H9 (cell line): ENCODE data around the gene PER2. TPM values are rescaled to one million over a fixed set of nuclear protein-coding genes. Genes with fewer than 3 reads are reported as not detected.
A peak's percentile ranks its signal among the peaks of the same experiment; 100 is the strongest.

Experiments
- DNase-seq: peaks from one replicate; pipeline ENCODE4 v3.0.0-alpha.2; 2017
- H2AFZ ChIP-seq: one replicate; pipeline ENCODE4 v1.6.1; 2013; ENCODE audit warnings: mild to moderate bottlenecking, low read length, control low read depth, moderate library complexity
- H2AK5ac ChIP-seq: 2 replicates; pipeline ENCODE4 v1.6.1; 2013; ENCODE audit warnings: low read length, control low read depth, mixed read lengths; ENCODE audit not compliant: insufficient read length
- H2BK120ac ChIP-seq: one replicate; pipeline ENCODE4 v1.6.1; 2013; ENCODE audit warnings: low read depth, mild to moderate bottlenecking, low read length, control low read depth, inconsistent platforms; ENCODE audit not compliant: poor library complexity, severe bottlenecking
- H2BK12ac ChIP-seq: 2 replicates; pipeline ENCODE4 v1.6.1; 2013; ENCODE audit warnings: low read length, control low read depth, mixed read lengths, low read depth; ENCODE audit not compliant: insufficient read length
- H2BK15ac ChIP-seq: 2 replicates; pipeline ENCODE4 v1.6.1; 2013; ENCODE audit warnings: low read depth, low read length, control low read depth
- H2BK20ac ChIP-seq: one replicate; pipeline ENCODE4 v1.6.1; 2013; ENCODE audit warnings: low read depth, mild to moderate bottlenecking, low read length, control low read depth, inconsistent platforms; ENCODE audit not compliant: poor library complexity, severe bottlenecking
- H2BK5ac ChIP-seq: 2 replicates; pipeline ENCODE4 v1.6.1; 2013; ENCODE audit warnings: low read length, control low read depth, mixed read lengths; ENCODE audit not compliant: insufficient read length
- H3K14ac ChIP-seq: 2 replicates; pipeline ENCODE4 v1.6.1; 2013; ENCODE audit warnings: low read length, control low read depth; ENCODE audit not compliant: insufficient read depth
- H3K18ac ChIP-seq: 2 replicates; pipeline ENCODE4 v1.6.1; 2013; ENCODE audit warnings: low read depth, mild to moderate bottlenecking, mixed read lengths, low read length, control low read depth; ENCODE audit not compliant: insufficient read length
- H3K23ac ChIP-seq: 2 replicates; pipeline ENCODE4 v1.6.1; 2013; ENCODE audit warnings: low read length, control low read depth, mixed read lengths, low read depth; ENCODE audit not compliant: insufficient read length
- H3K23me2 ChIP-seq: 2 replicates; pipeline ENCODE4 v1.6.1; 2013; ENCODE audit warnings: low read depth, mild to moderate bottlenecking, mixed read lengths, low read length, control low read depth; ENCODE audit not compliant: insufficient read length, poor library complexity, severe bottlenecking
- H3K27ac ChIP-seq: 2 replicates; pipeline ENCODE4 v1.5.1; 2013; ENCODE audit warnings: low read length, control low read depth, mixed read lengths, low read depth; ENCODE audit not compliant: insufficient read length
- H3K27me3 ChIP-seq: 2 replicates; pipeline ENCODE4 v1.6.1; 2013; ENCODE audit warnings: low read length, control low read depth, inconsistent platforms; ENCODE audit not compliant: insufficient read depth
- H3K4ac ChIP-seq: 2 replicates; pipeline ENCODE4 v1.6.1; 2013; ENCODE audit warnings: low read depth, mild to moderate bottlenecking, control low read depth, inconsistent platforms, low read length, moderate library complexity
- H3K4me1 ChIP-seq: 2 replicates; pipeline ENCODE4 v1.6.1; 2013; ENCODE audit warnings: low read length, control low read depth, inconsistent platforms; ENCODE audit not compliant: insufficient read depth
- H3K4me2 ChIP-seq: 2 replicates; pipeline ENCODE4 v1.6.1; 2013; ENCODE audit warnings: low read length, control low read depth, mixed read lengths; ENCODE audit not compliant: insufficient read length, insufficient read depth
- H3K56ac ChIP-seq: 2 replicates; pipeline ENCODE4 v1.6.1; 2013; ENCODE audit warnings: low read depth, mild to moderate bottlenecking, mixed read lengths, low read length, control low read depth; ENCODE audit not compliant: insufficient read length
- H3K79me1 ChIP-seq: 2 replicates; pipeline ENCODE4 v1.6.1; 2013; ENCODE audit warnings: low read depth, mild to moderate bottlenecking, moderate library complexity, low read length, control low read depth, inconsistent platforms; ENCODE audit not compliant: insufficient read depth, poor library complexity, severe bottlenecking
- H3K79me2 ChIP-seq: 2 replicates; pipeline ENCODE4 v1.6.1; 2013; ENCODE audit warnings: low read length, control low read depth, inconsistent platforms; ENCODE audit not compliant: insufficient read depth
- H3K9ac ChIP-seq: 2 replicates; pipeline ENCODE4 v1.6.1; 2013; ENCODE audit warnings: low read length, control low read depth, mixed read lengths; ENCODE audit not compliant: insufficient read length; ENCODE audit errors: extremely low read depth
- H3K9me3 ChIP-seq: one replicate; pipeline ENCODE4 v1.6.1; 2013; ENCODE audit warnings: low read depth, low read length, inconsistent platforms; ENCODE audit not compliant: control insufficient read depth
- H3T11ph ChIP-seq: one replicate; pipeline ENCODE4 v1.6.1; 2013; ENCODE audit warnings: mild to moderate bottlenecking, low read length, control low read depth, inconsistent platforms
- H4K20me1 ChIP-seq: one replicate; pipeline ENCODE4 v1.6.1; 2013; ENCODE audit not compliant: control insufficient read depth, insufficient read length, insufficient read depth
- H4K5ac ChIP-seq: 2 replicates; pipeline ENCODE4 v1.6.1; 2013; ENCODE audit warnings: low read depth, mild to moderate bottlenecking, mixed read lengths, low read length, control low read depth; ENCODE audit not compliant: insufficient read length
- H4K8ac ChIP-seq: replicated peaks from 2 replicates; pipeline ENCODE4 v1.6.1; 2013; ENCODE audit warnings: low read length, control low read depth, mixed read lengths, low read depth; ENCODE audit not compliant: insufficient read length
- H4K91ac ChIP-seq: 2 replicates; pipeline ENCODE4 v1.6.1; 2013; ENCODE audit warnings: low read depth, mild to moderate bottlenecking, moderate library complexity, mixed read lengths, low read length, control low read depth; ENCODE audit not compliant: insufficient read length
- H3K27ac Mint-ChIP-seq, 3 experiments: 2 replicates in 2 of 3; 3 replicates in 1 of 3; pipeline ENCODE4 v1.8.0; 2020 to 2021; ENCODE audit warnings: mixed read lengths in 3 of 3, mild to moderate bottlenecking in 1 of 3, moderate library complexity in 1 of 3
- H3K27me3 Mint-ChIP-seq: 2 replicates; pipeline ENCODE4 v1.8.0; 2021; ENCODE audit warnings: low read depth, mild to moderate bottlenecking, moderate library complexity, mixed read lengths
- H3K36me3 Mint-ChIP-seq, 3 experiments: 2 replicates in 2 of 3; 3 replicates in 1 of 3; pipeline ENCODE4 v1.8.0; 2020 to 2021; ENCODE audit warnings: low read depth in 3 of 3, mixed read lengths in 3 of 3; ENCODE audit not compliant: insufficient read depth in 1 of 3
- H3K4me1 Mint-ChIP-seq, 2 experiments: 2 replicates each; pipeline ENCODE4 v1.8.0; 2020; ENCODE audit warnings: mixed read lengths in 2 of 2
- H3K4me3 Mint-ChIP-seq, 2 experiments: 2 replicates in 1 of 2; 3 replicates in 1 of 2; pipeline ENCODE4 v1.8.0; 2020 to 2021; ENCODE audit warnings: mild to moderate bottlenecking in 2 of 2, mixed read lengths in 2 of 2, moderate library complexity in 1 of 2
- H3K9me3 Mint-ChIP-seq, 2 experiments: 2 replicates in 1 of 2; 3 replicates in 1 of 2; pipeline ENCODE4 v1.8.0; 2020; ENCODE audit warnings: mild to moderate bottlenecking in 2 of 2, mixed read lengths in 2 of 2, moderate library complexity in 1 of 2
- WGBS: extraction: QIAGEN DNeasy Blood & Tissue Kit; methylation state at CpG from one replicate; pipeline ENCODE4 v1.1.7; 2013; ENCODE audit warnings: missing lambda C conversion rate, low lambda C conversion rate, mixed read lengths; ENCODE audit not compliant: insufficient read length; ENCODE audit errors: extremely low coverage; 5-methylcytosine and 5-hydroxymethylcytosine counted together
- total RNA-seq: library from RNA; stranded (reverse); gene quantifications from 2 replicates; pipeline ENCODE4 v1.2.1, GENCODE V29; 2021
- TF ChIP-seq, protein P1 (sequence below): fragments of 200-600 bp; sonication (generic); conservative IDR thresholded peaks from 3 replicates; pipeline ENCODE4 v1.8.0; 2021; ENCODE audit warnings: antibody characterized with exemption, mild to moderate bottlenecking

PER2 gene
- total RNA-seq, 1 experiment from 2014 or later = 12.9 TPM

- peak overlapping the region; percentile 39 for H3K9ac ChIP-seq
- TF ChIP-seq, protein P1, sequence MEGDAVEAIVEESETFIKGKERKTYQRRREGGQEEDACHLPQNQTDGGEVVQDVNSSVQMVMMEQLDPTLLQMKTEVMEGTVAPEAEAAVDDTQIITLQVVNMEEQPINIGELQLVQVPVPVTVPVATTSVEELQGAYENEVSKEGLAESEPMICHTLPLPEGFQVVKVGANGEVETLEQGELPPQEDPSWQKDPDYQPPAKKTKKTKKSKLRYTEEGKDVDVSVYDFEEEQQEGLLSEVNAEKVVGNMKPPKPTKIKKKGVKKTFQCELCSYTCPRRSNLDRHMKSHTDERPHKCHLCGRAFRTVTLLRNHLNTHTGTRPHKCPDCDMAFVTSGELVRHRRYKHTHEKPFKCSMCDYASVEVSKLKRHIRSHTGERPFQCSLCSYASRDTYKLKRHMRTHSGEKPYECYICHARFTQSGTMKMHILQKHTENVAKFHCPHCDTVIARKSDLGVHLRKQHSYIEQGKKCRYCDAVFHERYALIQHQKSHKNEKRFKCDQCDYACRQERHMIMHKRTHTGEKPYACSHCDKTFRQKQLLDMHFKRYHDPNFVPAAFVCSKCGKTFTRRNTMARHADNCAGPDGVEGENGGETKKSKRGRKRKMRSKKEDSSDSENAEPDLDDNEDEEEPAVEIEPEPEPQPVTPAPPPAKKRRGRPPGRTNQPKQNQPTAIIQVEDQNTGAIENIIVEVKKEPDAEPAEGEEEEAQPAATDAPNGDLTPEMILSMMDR = no peak
- no peak overlapping the region for H2BK120ac ChIP-seq
- no peak overlapping the region for H2AK5ac ChIP-seq
- no peak overlapping the region for H3K27ac ChIP-seq
- peaks cover 8% of the 10 kb centered on the region for H3K23me2 ChIP-seq
- H2BK20ac ChIP-seq = no peak overlapping the region
- peak overlapping the region in 2 of 3 experiments; percentile 49 to 95; a peak in 3 of 7 replicates for H3K27ac Mint-ChIP-seq
- H3K36me3 Mint-ChIP-seq = peaks cover 3 to 10% (median 8%) of the 10 kb centered on the region in 3 experiments; a peak in 6 of 7 replicates
- H2AFZ ChIP-seq = no peak overlapping the region
- no peak overlapping the region for H2BK5ac ChIP-seq
- peaks cover 7 to 11% of the 10 kb centered on the region in 2 experiments for H3K4me1 Mint-ChIP-seq
- H3K18ac ChIP-seq = no peak overlapping the region
- H3K27me3 Mint-ChIP-seq = peaks cover 11% of the 10 kb centered on the region
- H3K4me2 ChIP-seq = peak overlapping the region; percentile 82
- H4K5ac ChIP-seq = no peak overlapping the region
- no peak overlapping the region for H3K4ac ChIP-seq
- no peaks in the 10 kb centered on the region for H3K4me1 ChIP-seq
- H3K9me3 Mint-ChIP-seq = peaks cover 8 to 12% of the 10 kb centered on the region in 2 experiments; a peak in 4 of 5 replicates
- H3K9me3 ChIP-seq = no peaks in the 10 kb centered on the region
- H3K79me2 ChIP-seq = peaks cover 30% of the 10 kb centered on the region; the same call in 1 of the 2 replicates
- H3K79me1 ChIP-seq = peaks cover 16% of the 10 kb centered on the region
- no peak overlapping the region for H4K91ac ChIP-seq
- DNase-seq = no peak
- no peaks in the 10 kb centered on the region for H3K27me3 ChIP-seq
- no peak overlapping the region for H2BK12ac ChIP-seq
- H3K23ac ChIP-seq = no peak overlapping the region
- WGBS = no CpG with 5 or more reads among the region's 27 CpGs
- H3K4me3 Mint-ChIP-seq = peak overlapping the region; percentile 84 to 90
- H3K56ac ChIP-seq = no peak overlapping the region
- no peak overlapping the region for H3K14ac ChIP-seq
- H3T11ph ChIP-seq = no peak overlapping the region
- H4K20me1 ChIP-seq = no peaks in the 10 kb centered on the region
- no peak overlapping the region for H2BK15ac ChIP-seq
- H4K8ac ChIP-seq = no peak overlapping the region
Measured at GRCh38 chr2:238202326-238203093, 85.9 kb downstream of the PER2 start.

Other genes with a start within 250 kb of the PER2 start
- gene SCLY, start 227.6 kb downstream of the PER2 start, total RNA-seq = 53.4 and 55.3 TPM in 2 replicates
- gene ESPNL, start 188.3 kb downstream of the PER2 start, total RNA-seq = 0.17 and 0.37 TPM in 2 replicates
- not detected in 2 replicates for gene KLHL30, start 149.9 kb downstream of the PER2 start, total RNA-seq
- 2.0 and 2.1 TPM in 2 replicates for gene ERFE, start 129.6 kb downstream of the PER2 start, total RNA-seq
- gene ILKAP, start 84.9 kb downstream of the PER2 start, total RNA-seq = 40.3 and 41.5 TPM in 2 replicates
- gene HES6, start 48.6 kb downstream of the PER2 start, total RNA-seq = 27.1 and 27.7 TPM in 2 replicates
- gene TRAF3IP1, start 31.9 kb upstream of the PER2 start, total RNA-seq = 12.9 and 16.4 TPM in 2 replicates
- gene ASB1, start 138.3 kb upstream of the PER2 start, total RNA-seq = 46.0 and 49.4 TPM in 2 replicates